ENCODE data around the gene CLPTM1L.

GRCh38 chr5:1273745-1274144, 71.2 kb downstream of the CLPTM1L start:
- TF ChIP-seq POLR2AphosphoS5 (IDR thresholded peaks at IDR 0.05) = no peak
- TF ChIP-seq, protein P1, sequence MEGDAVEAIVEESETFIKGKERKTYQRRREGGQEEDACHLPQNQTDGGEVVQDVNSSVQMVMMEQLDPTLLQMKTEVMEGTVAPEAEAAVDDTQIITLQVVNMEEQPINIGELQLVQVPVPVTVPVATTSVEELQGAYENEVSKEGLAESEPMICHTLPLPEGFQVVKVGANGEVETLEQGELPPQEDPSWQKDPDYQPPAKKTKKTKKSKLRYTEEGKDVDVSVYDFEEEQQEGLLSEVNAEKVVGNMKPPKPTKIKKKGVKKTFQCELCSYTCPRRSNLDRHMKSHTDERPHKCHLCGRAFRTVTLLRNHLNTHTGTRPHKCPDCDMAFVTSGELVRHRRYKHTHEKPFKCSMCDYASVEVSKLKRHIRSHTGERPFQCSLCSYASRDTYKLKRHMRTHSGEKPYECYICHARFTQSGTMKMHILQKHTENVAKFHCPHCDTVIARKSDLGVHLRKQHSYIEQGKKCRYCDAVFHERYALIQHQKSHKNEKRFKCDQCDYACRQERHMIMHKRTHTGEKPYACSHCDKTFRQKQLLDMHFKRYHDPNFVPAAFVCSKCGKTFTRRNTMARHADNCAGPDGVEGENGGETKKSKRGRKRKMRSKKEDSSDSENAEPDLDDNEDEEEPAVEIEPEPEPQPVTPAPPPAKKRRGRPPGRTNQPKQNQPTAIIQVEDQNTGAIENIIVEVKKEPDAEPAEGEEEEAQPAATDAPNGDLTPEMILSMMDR (IDR thresholded peaks at IDR 0.05) = no peak

All from suprapubic skin (tissue), 3 donors.